K562 (cell line): ENCODE results near the gene THOC7. TPM values are rescaled to one million over a fixed set of nuclear protein-coding genes. Genes with fewer than 3 reads are reported as not detected.

ENCODE experiments used
- ATAC-seq: fragments of 200-7000 bp; cut with Tn5 transposase; 3 replicates; pipeline ENCODE4 v1.9.1; 2020; ENCODE audit warnings: moderate library complexity
- BruUV-seq: library from RNA; stranded (reverse); fragments of 400-500 nt; replicated peaks from 2 replicates; lab custom pipeline; 2021; lab: Mats Ljungman, UMichigan
- CTCF ChIA-PET: fragments of 300-600 bp; formaldehyde crosslinking; extraction: SDS; loops from one replicate; lab custom pipeline; 2021; ENCODE audit warnings: low intra/inter-chr PET ratio; lab: Yijun Ruan, JAX
- POLR2A ChIA-PET: fragments of 300-600, 350-650 bp; sonication (Branson Sonifier 250); formaldehyde crosslinking; extraction: SDS; loops from one replicate; lab custom pipeline; 2021; ENCODE audit warnings: antibody characterized with exemption, inconsistent platforms; lab: Yijun Ruan, JAX
- DNase-seq, 4 experiments: peaks; one replicate each; pipeline versions ENCODE4 v3.0.0 to v3.0.0-alpha.2; 2011 to 2018; ENCODE audit warnings: low spot score in 3 of 4, mixed read lengths in 3 of 4; ENCODE audit errors: extremely low read depth in 1 of 4
- FAIRE-seq: peaks from 2 replicates; lab custom pipeline; 2011; peaks lifted over from hg19 to GRCh38; lab: Jason Lieb, UNC
- H2AFZ ChIP-seq: 2 replicates; pipeline ENCODE4 v1.6.0; 2011; ENCODE audit warnings: low read depth, low read length, control low read depth, inconsistent platforms
- H3K27ac ChIP-seq: fragments of 200-600 bp; 3 replicates; pipeline ENCODE4 v1.8.0; 2011; ENCODE audit warnings: low read depth, mild to moderate bottlenecking, control low read depth, inconsistent platforms, low read length, moderate library complexity, mixed read lengths; ENCODE audit errors: extremely low read depth
- H3K27me3 ChIP-seq, 2 experiments: fragments of 300-600 bp in 1 of 2; 2 replicates in 1 of 2; 3 replicates in 1 of 2; pipeline versions ENCODE4 v1.6.0 to v1.8.0; 2011; ENCODE audit warnings: inconsistent platforms in 2 of 2, low read length in 2 of 2, mild to moderate bottlenecking in 1 of 2, mixed read lengths in 1 of 2, moderate library complexity in 1 of 2; ENCODE audit not compliant: control insufficient read depth in 2 of 2, insufficient read depth in 2 of 2
- H3K36me3 ChIP-seq: fragments of 300-600 bp; 3 replicates; pipeline ENCODE4 v1.8.0; 2011; ENCODE audit warnings: mild to moderate bottlenecking, low read length, inconsistent platforms; ENCODE audit not compliant: control insufficient read depth, insufficient read depth
- H3K4me1 ChIP-seq, 2 experiments: fragments of 200-600 bp in 1 of 2; replicated peaks in 1 of 2; 2 replicates in 1 of 2; 3 replicates in 1 of 2; pipeline versions ENCODE4 v1.5.1 to v1.8.0; 2011; ENCODE audit warnings: inconsistent platforms in 2 of 2, low read length in 2 of 2, mild to moderate bottlenecking in 1 of 2, mixed read lengths in 1 of 2, moderate library complexity in 1 of 2; ENCODE audit not compliant: control insufficient read depth in 2 of 2, insufficient read depth in 2 of 2
- H3K4me2 ChIP-seq: 2 replicates; pipeline ENCODE4 v1.6.1; 2011; ENCODE audit warnings: low read length, control low read depth, inconsistent platforms, mixed read lengths; ENCODE audit not compliant: insufficient read depth
- H3K4me3 ChIP-seq: fragments of 200-600 bp; sonication (generic), shearing (Covaris generic); 2 replicates; pipeline ENCODE4 v1.5.1; 2016; ENCODE audit warnings: control low read depth, inconsistent platforms
- H3K79me2 ChIP-seq: fragments of 200-600 bp; 3 replicates; pipeline ENCODE4 v1.8.0; 2011; ENCODE audit warnings: low read length, inconsistent platforms; ENCODE audit not compliant: control insufficient read depth, insufficient read depth
- H3K9ac ChIP-seq, 2 experiments: 2 replicates each; pipeline versions ENCODE4 v1.6.0 to v1.6.1; 2011; ENCODE audit warnings: low read depth in 2 of 2, low read length in 2 of 2, control low read depth in 1 of 2, inconsistent platforms in 1 of 2, mild to moderate bottlenecking in 1 of 2, mixed read lengths in 1 of 2; ENCODE audit not compliant: insufficient read depth in 1 of 2
- H3K9me1 ChIP-seq: one replicate; pipeline ENCODE4 v1.6.0; 2011; ENCODE audit warnings: inconsistent platforms, mild to moderate bottlenecking, low read length, moderate library complexity; ENCODE audit not compliant: control insufficient read depth, insufficient read depth
- H3K9me3 ChIP-seq: replicated peaks from 2 replicates; pipeline ENCODE4 v1.5.1; 2011; ENCODE audit warnings: low read depth, low read length, inconsistent platforms; ENCODE audit not compliant: control insufficient read depth, insufficient read depth
- H4K20me1 ChIP-seq: replicated peaks from 2 replicates; pipeline ENCODE4 v1.6.1; 2011; ENCODE audit warnings: low read length, inconsistent platforms, mixed read lengths; ENCODE audit not compliant: control insufficient read depth, insufficient read depth
- BACH1 ChIP-seq: fragments of 200-800 bp; sonication (Bioruptor generic); IDR thresholded peaks from 2 replicates; pipeline ENCODE4 v1.6.1; 2016; ENCODE audit warnings: missing genetic modification characterization, missing compliant biosample characterization
- ZBTB11 ChIP-seq, 3 experiments: fragments of 200-800 bp in 1 of 3; fragments of 250-450 bp in 1 of 3; fragments of 450-650 bp in 1 of 3; sonication (Bioruptor Pico) in 1 of 3; sonication (Bioruptor generic) in 1 of 3; formaldehyde crosslinking in 1 of 3; IDR thresholded peaks; 2 replicates each; pipeline versions ENCODE4 v1.6.1 to v1.8.0; 2016 to 2022; ENCODE audit warnings: mild to moderate bottlenecking in 2 of 3, missing genetic modification characterization in 2 of 3, missing compliant biosample characterization in 1 of 3, moderate library complexity in 1 of 3
- WGBS: fragments of 100-300 bp; shearing (Covaris generic); methylation state at CpG from one replicate; pipeline ENCODE4 v1.1.6; 2016; ENCODE audit warnings: low coverage, mixed read lengths; ENCODE audit not compliant: insufficient coverage; ENCODE audit errors: missing lambda C conversion rate; 5-methylcytosine and 5-hydroxymethylcytosine counted together
- in situ Hi-C: fragments of 300-500 bp; cut with MboI; formaldehyde crosslinking; loops from 4 replicates; pipeline ENCODE4 v1.15.0; 2018; ENCODE audit warnings: inconsistent platforms, mixed read lengths
- intact Hi-C: fragments of 100-400 bp; cut with micrococcal nuclease; formaldehyde crosslinking; loops from 2 replicates; pipeline ENCODE4 v1.14.2; 2022
- polyA plus RNA-seq, 8 experiments: library from polyadenylated mRNA; depleted of rRNA in 4 of 8; stranded (reverse) in 5 of 8; unstranded in 3 of 8; fragments of >200 nt; fragmentation: Nextera tagmentation in 2 of 8; fragmentation: Illumina TruSeq in 1 of 8; extraction: Ambion mirVana in 2 of 8; extraction: Trizol in 1 of 8; gene quantifications; 2 replicates each; pipeline versions ENCODE4 v1.2.1 to v1.2.3, GENCODE V29; 2011 to 2014; ENCODE audit warnings: inconsistent platforms in 1 of 8, missing spikeins in 1 of 8
- total RNA-seq, 7 experiments: library from RNA; depleted of rRNA in 6 of 7; stranded (reverse); fragments of >200 nt in 6 of 7; fragmentation: Illumina TruSeq in 2 of 7; extraction: Trizol in 2 of 7; gene quantifications; 2 replicates each; pipeline versions ENCODE4 v1.2.1 to v1.2.3, GENCODE V29; 2011 to 2021; ENCODE audit warnings: low replicate concordance in 1 of 7

THOC7 gene
- total and polyA plus RNA-seq, 9 of the 15 experiments (the other 6 are each of a cell fraction or from before 2014, with no cell fraction given) = 56.5 to 129 (median 94.7) TPM

DNA sequence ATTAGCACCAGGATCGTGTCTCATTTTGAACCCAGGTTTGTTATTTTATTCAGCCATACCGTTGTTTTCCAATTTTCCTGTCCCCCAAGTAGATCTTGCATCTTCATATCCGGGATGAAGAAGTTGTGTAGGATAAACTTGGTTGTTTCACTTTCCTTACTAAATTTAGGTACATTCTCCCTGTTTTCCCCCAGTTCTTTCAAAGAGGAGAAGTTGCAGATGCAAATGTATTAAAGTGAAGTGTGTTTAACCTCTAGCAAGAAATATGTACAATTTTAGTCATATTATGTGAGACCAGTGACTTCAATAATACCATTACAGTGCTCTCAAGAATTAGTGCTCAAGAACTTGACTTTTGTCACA is 1.3 kb upstream of the THOC7 start:
- ChIA-PET CTCF (no interaction called here), POLR2A (no interaction called here)
- WGBS = 8% methylated on average over 3 of the region's 3 CpGs
- Histone ChIP-seq H3K4me2 (peak overlapping the region; percentile 70), H2AFZ (peak overlapping the region; percentile 84), H3K4me1 (peaks cover 4% of the 10 kb centered on the region in 2 experiments; a peak in 4 of 5 replicates), H3K9me3 (no peaks in the 10 kb centered on the region), H4K20me1 (no peaks in the 10 kb centered on the region), H3K79me2 (peaks cover 87% of the 10 kb centered on the region), H3K27ac (peak overlapping the region; percentile 88), H3K27me3 (no peaks in the 10 kb centered on the region), H3K4me3 (peak overlapping the region; percentile 73), H3K9me1 (no peaks in the 10 kb centered on the region), H3K36me3 (peaks cover 11% of the 10 kb centered on the region; the same call in 2 of the 3 replicates), H3K9ac (peak overlapping the region; percentile 85 to 94; a peak in 3 of 4 replicates)
- DNase-seq (no peak), ATAC-seq (no peak), FAIRE-seq (peak; percentile 57)
- TF ChIP-seq ZBTB11 (CRISPR knock-in tag; IDR thresholded peaks at IDR 0.05) (peak in 1 of 3 experiments; percentile 54; a peak in 2 of 6 replicates), BACH1 (tag) (no peak)
- in situ Hi-C loops (no loop called here), intact Hi-C loops (loop anchor here (5.0 to 10.0 kb wide), 3 partner anchors 47 to 152 kb away; partner anchors contain the start of gene SCAANT1)
- BruUV-seq = TSS peak; percentile 62
